PC-3 (cell line): ENCODE measurements around the gene STK32C. TPM values are rescaled to one million over a fixed set of nuclear protein-coding genes. Genes with fewer than 3 reads are reported as not detected.

ENCODE experiments used
- ATAC-seq: fragments of 200-7000 bp; cut with Tn5 transposase; 2 replicates; pipeline ENCODE4 v1.9.1; 2020; ENCODE audit warnings: mild to moderate bottlenecking, moderate library complexity
- BruUV-seq: library from RNA; stranded (reverse); fragments of 400-500 nt; replicated peaks from 2 replicates; lab custom pipeline; 2021; lab: Mats Ljungman, UMichigan
- CTCF ChIA-PET: fragments of 300-600 bp; sonication (Branson Sonifier 250); formaldehyde crosslinking; loops from one replicate; lab custom pipeline; 2022; ENCODE audit warnings: antibody characterized with exemption; lab: Charles Lee
- POLR2A ChIA-PET: fragments of 300-600 bp; sonication (Branson Sonifier 250); formaldehyde crosslinking; loops from one replicate; lab custom pipeline; 2022; ENCODE audit warnings: antibody characterized with exemption; ENCODE audit not compliant: unreplicated experiment; lab: Charles Lee
- DNase-seq: peaks from one replicate; pipeline ENCODE4 v3.0.0-alpha.2; 2015
- H2AFZ ChIP-seq: fragments of 300-600 bp; sonication (generic); 2 replicates; pipeline ENCODE4 v1.6.0; 2016; ENCODE audit warnings: antibody characterized with exemption, low read length
- H3F3A ChIP-seq: fragments of 300-600 bp; sonication (generic); one replicate; pipeline ENCODE4 v1.6.0; 2017; ENCODE audit warnings: antibody characterized with exemption, low read length, control low read depth, mild to moderate bottlenecking; ENCODE audit not compliant: unreplicated experiment
- H3K27ac ChIP-seq: fragments of 300-600 bp; sonication (generic); 2 replicates; pipeline ENCODE4 v1.5.1; 2016; ENCODE audit warnings: mild to moderate bottlenecking, low read length
- H3K27me3 ChIP-seq: fragments of 300-600 bp; sonication (generic); 2 replicates; pipeline ENCODE4 v1.6.1; 2016; ENCODE audit warnings: low read length, mixed read lengths
- H3K36me3 ChIP-seq: fragments of 300-600 bp; sonication (generic); 2 replicates; pipeline ENCODE4 v1.6.1; 2016; ENCODE audit warnings: low read depth, mixed run types, low read length, mixed read lengths
- H3K4me1 ChIP-seq: fragments of 300-600 bp; sonication (generic); 2 replicates; pipeline ENCODE4 v1.5.1; 2016; ENCODE audit warnings: low read length; ENCODE audit not compliant: insufficient read depth
- H3K4me2 ChIP-seq: fragments of 300-600 bp; sonication (generic); 2 replicates; pipeline ENCODE4 v1.6.0; 2016; ENCODE audit warnings: low read length
- H3K4me3 ChIP-seq: fragments of 300-600 bp; sonication (generic); 2 replicates; pipeline ENCODE4 v1.5.1; 2016; ENCODE audit warnings: mild to moderate bottlenecking, low read length, mixed read lengths
- H3K79me2 ChIP-seq: fragments of 300-600 bp; sonication (generic); 2 replicates; pipeline ENCODE4 v1.6.1; 2017; ENCODE audit warnings: low read length, mixed read lengths
- H3K9ac ChIP-seq: fragments of 300-600 bp; sonication (generic); 2 replicates; pipeline ENCODE4 v1.6.0; 2016; ENCODE audit warnings: mild to moderate bottlenecking, low read length
- H3K9me2 ChIP-seq: fragments of 300-600 bp; sonication (generic); replicated peaks from 2 replicates; pipeline ENCODE4 v1.6.1; 2016; ENCODE audit warnings: mixed run types, low read length, mixed read lengths
- H3K9me3 ChIP-seq: fragments of 300-600 bp; sonication (generic); 2 replicates; pipeline ENCODE4 v1.6.1; 2016; ENCODE audit warnings: low read length, mixed read lengths
- H4K20me1 ChIP-seq: fragments of 300-600 bp; sonication (generic); 2 replicates; pipeline ENCODE4 v1.6.1; 2016; ENCODE audit warnings: low read length, mixed read lengths
- EZH2 ChIP-seq: fragments of 300-600 bp; sonication (generic); IDR thresholded peaks from one replicate; pipeline ENCODE4 v1.6.1; 2017; ENCODE audit warnings: antibody characterized with exemption, mild to moderate bottlenecking, low read length; ENCODE audit not compliant: unreplicated experiment
- EZH2phosphoT487 ChIP-seq: fragments of 300-600 bp; sonication (generic); IDR thresholded peaks from 2 replicates; pipeline ENCODE4 v1.6.1; 2018; ENCODE audit warnings: mild to moderate bottlenecking, antibody characterized with exemption, low read length, borderline replicate concordance
- intact Hi-C: fragments of 100-400 bp; cut with micrococcal nuclease; formaldehyde crosslinking; loops from 2 replicates; pipeline ENCODE4 v1.9.0; 2023
- total RNA-seq: library from RNA; depleted of rRNA; stranded (reverse); fragments of >200 nt; gene quantifications from 2 replicates; pipeline ENCODE4 v1.2.3, GENCODE V29; 2014
- TF ChIP-seq, protein P1 (sequence below): fragments of 300-600 bp; sonication (generic); conservative IDR thresholded peaks from 2 replicates; pipeline ENCODE4 v1.5.1; 2017; ENCODE audit warnings: antibody characterized with exemption, low read depth, mild to moderate bottlenecking, low read length

Gene STK32C
- total RNA-seq, 1 experiment from 2014 or later, result 28.3 TPM

DNA sequence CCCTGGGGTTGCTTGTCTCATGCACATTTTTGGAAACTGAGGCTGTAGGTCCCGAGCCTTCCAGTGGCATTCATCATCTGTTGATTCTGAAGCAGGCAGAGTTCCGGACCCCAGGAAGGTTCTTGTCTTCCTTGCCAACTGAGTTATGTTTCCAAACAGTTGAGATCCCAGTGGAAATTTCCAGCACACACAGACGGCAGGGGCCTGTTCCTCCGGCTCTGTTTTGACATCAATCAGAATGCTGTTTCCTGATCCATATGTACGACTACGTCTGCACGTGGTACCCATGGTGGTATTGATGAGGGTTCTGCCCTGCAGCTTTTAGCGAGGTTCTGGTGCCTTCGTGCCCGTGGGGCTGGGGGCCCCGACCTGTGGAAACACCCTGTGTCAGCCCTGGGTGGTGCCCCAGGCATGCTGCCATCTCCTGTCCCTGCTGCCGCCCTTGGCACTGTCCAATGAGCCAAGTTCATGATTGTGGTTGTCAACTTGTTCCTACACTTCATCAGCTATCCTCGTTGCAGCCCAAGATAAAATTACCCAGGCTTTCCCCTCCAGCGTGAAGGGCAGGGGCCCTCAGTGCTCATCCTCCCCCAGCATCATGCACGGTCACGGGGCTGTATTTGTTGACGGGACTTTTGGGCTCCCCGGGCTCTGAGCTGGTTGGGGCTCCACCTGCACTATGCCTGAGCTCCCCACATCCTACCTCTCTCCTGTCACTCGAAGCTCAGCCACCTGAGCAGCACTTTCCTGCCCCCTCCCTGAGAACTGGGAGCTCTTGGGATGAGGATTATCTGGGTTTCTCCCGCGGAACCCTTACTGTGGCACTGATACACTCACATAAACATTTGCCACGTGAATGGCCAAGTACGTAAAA is 128.8 kb downstream of the STK32C start:
- Histone ChIP-seq H3K27ac (no peak overlapping the region), H3K4me1 (peaks cover 21% of the 10 kb centered on the region), H3F3A (no peaks in the 10 kb centered on the region), H3K4me3 (no peak overlapping the region), H3K36me3 (no peaks in the 10 kb centered on the region), H3K27me3 (no peaks in the 10 kb centered on the region), H3K79me2 (no peaks in the 10 kb centered on the region), H3K9ac (no peak overlapping the region), H2AFZ (no peak overlapping the region), H3K9me2 (no peaks in the 10 kb centered on the region), H4K20me1 (no peaks in the 10 kb centered on the region), H3K4me2 (no peak overlapping the region), H3K9me3 (no peaks in the 10 kb centered on the region)
- no TSS peak for BruUV-seq
- intact Hi-C loops, result no loop called here
- ATAC-seq (no peak), DNase-seq (no peak)
- CTCF ChIA-PET, result no interaction called here
- TF ChIP-seq, protein P1, sequence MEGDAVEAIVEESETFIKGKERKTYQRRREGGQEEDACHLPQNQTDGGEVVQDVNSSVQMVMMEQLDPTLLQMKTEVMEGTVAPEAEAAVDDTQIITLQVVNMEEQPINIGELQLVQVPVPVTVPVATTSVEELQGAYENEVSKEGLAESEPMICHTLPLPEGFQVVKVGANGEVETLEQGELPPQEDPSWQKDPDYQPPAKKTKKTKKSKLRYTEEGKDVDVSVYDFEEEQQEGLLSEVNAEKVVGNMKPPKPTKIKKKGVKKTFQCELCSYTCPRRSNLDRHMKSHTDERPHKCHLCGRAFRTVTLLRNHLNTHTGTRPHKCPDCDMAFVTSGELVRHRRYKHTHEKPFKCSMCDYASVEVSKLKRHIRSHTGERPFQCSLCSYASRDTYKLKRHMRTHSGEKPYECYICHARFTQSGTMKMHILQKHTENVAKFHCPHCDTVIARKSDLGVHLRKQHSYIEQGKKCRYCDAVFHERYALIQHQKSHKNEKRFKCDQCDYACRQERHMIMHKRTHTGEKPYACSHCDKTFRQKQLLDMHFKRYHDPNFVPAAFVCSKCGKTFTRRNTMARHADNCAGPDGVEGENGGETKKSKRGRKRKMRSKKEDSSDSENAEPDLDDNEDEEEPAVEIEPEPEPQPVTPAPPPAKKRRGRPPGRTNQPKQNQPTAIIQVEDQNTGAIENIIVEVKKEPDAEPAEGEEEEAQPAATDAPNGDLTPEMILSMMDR, result no peak
- TF ChIP-seq EZH2phosphoT487 (no peak), EZH2 (no peak)
- POLR2A ChIA-PET, result no interaction called here

DNA sequence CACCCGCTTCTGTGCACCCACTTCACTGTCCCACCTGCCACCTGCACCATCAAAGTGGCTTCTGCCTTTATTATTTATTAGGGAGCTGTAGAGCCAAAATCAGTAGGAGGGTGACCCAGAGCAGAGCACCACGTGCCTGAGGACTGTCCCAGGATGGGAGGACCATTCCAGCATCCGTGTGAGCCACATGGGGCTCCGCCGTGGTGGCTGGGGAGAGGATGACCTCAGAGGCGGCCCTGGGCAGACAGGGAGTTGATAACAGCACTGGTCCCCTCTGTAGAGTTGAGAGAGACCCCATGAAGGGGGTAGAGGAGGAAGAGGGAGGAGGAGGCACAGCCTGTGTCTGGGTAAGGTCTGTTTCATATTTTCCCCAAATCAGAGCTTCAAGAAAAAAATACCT is 129.7 kb downstream of the STK32C start:
- no peaks in the 10 kb centered on the region for H3K9me3 ChIP-seq
- no TSS peak for BruUV-seq
- no peak overlapping the region for H2AFZ ChIP-seq
- intact Hi-C loops, result no loop called here
- POLR2A ChIA-PET, result no interaction called here
- H3K4me1 ChIP-seq, result peaks cover 21% of the 10 kb centered on the region
- CTCF ChIA-PET, result no interaction called here
- H4K20me1 ChIP-seq, result no peaks in the 10 kb centered on the region
- no peaks in the 10 kb centered on the region for H3F3A ChIP-seq
- no peaks in the 10 kb centered on the region for H3K36me3 ChIP-seq
- H3K9me2 ChIP-seq, result no peaks in the 10 kb centered on the region
- H3K27ac ChIP-seq, result no peak overlapping the region
- no peak for DNase-seq
- no peaks in the 10 kb centered on the region for H3K79me2 ChIP-seq
- H3K4me2 ChIP-seq, result no peak overlapping the region
- TF ChIP-seq EZH2phosphoT487 (no peak), EZH2 (no peak)
- TF ChIP-seq, protein P1, result no peak
- H3K27me3 ChIP-seq, result no peaks in the 10 kb centered on the region
- H3K9ac ChIP-seq, result no peak overlapping the region
- no peak for ATAC-seq
- H3K4me3 ChIP-seq, result no peak overlapping the region
